MCF 10A (cell line): ENCODE results near the gene KCTD1. TPM values are rescaled to one million over a fixed set of nuclear protein-coding genes. Genes with fewer than 3 reads are reported as not detected.

Experiments used
- Bru-seq: library from RNA; stranded (reverse); fragments of 400-500 nt; gene quantifications from one replicate; lab custom pipeline; 2021; lab: Mats Ljungman, UMichigan
- BruChase-seq, 2 experiments: library from RNA; stranded (reverse); fragments of 400-500 nt; gene quantifications; one replicate each; lab custom pipeline; 2021; lab: Mats Ljungman, UMichigan
- BruUV-seq: library from RNA; stranded (reverse); fragments of 400-500 nt; replicated peaks from 2 replicates; lab custom pipeline; 2021; lab: Mats Ljungman, UMichigan
- CTCF ChIA-PET: fragments of 300-600 bp; sonication (Branson Sonifier 250); formaldehyde crosslinking; extraction: SDS; loops from one replicate; lab custom pipeline; 2021; ENCODE audit warnings: antibody characterized with exemption, inconsistent platforms; lab: Yijun Ruan, JAX
- POLR2A ChIA-PET: fragments of 300-600, 350-650 bp; sonication (Branson Sonifier 250); formaldehyde crosslinking; extraction: SDS; loops from one replicate; lab custom pipeline; 2020; ENCODE audit warnings: antibody characterized with exemption, inconsistent platforms; lab: Yijun Ruan, JAX
- DNase-seq: peaks from one replicate; pipeline ENCODE4 v3.0.0-alpha.2; 2018; ENCODE audit not compliant: unreplicated experiment
- H3K27ac Mint-ChIP-seq: one replicate; pipeline ENCODE4 v1.8.0; 2022; ENCODE audit warnings: mild to moderate bottlenecking, low read depth, mixed read lengths; ENCODE audit not compliant: unreplicated experiment
- H3K27me3 Mint-ChIP-seq: one replicate; pipeline ENCODE4 v1.8.0; 2022; ENCODE audit warnings: mixed read lengths; ENCODE audit not compliant: insufficient read depth, unreplicated experiment
- H3K36me3 Mint-ChIP-seq: one replicate; pipeline ENCODE4 v1.8.0; 2022; ENCODE audit warnings: mild to moderate bottlenecking, moderate library complexity, mixed read lengths; ENCODE audit not compliant: insufficient read depth, unreplicated experiment
- H3K4me1 Mint-ChIP-seq: one replicate; pipeline ENCODE4 v1.8.0; 2022; ENCODE audit warnings: mixed read lengths; ENCODE audit not compliant: insufficient read depth, unreplicated experiment
- H3K4me3 Mint-ChIP-seq: one replicate; pipeline ENCODE4 v1.8.0; 2022; ENCODE audit warnings: mild to moderate bottlenecking, moderate library complexity, mixed read lengths; ENCODE audit not compliant: unreplicated experiment
- H3K9me3 Mint-ChIP-seq: one replicate; pipeline ENCODE4 v1.8.0; 2022; ENCODE audit warnings: mixed read lengths; ENCODE audit not compliant: unreplicated experiment
- CTCF ChIP-seq: fragments of 200-600 bp; IDR thresholded peaks from one replicate; pipeline ENCODE4 v1.8.0; 2022; ENCODE audit warnings: antibody characterized with exemption, mild to moderate bottlenecking; ENCODE audit not compliant: unreplicated experiment
- intact Hi-C: fragments of 100-400 bp; cut with micrococcal nuclease; formaldehyde crosslinking; loops from 2 replicates; pipeline ENCODE4 v1.14.1; 2022
- long read RNA-seq: library from polyadenylated mRNA; stranded (forward); transcript quantifications from one replicate; pipeline ENCODE4 v2.0.0, GENCODE V29; 2022
- total RNA-seq: library from RNA; stranded (reverse); gene quantifications from 2 replicates; pipeline ENCODE4 v1.2.3, GENCODE V29; 2022

The KCTD1 gene
- total RNA-seq (29.5 and 37.9 TPM in 2 replicates), Bru-seq, nascent RNA (percentile 64 among the genes with signal in this experiment), BruChase-seq, experiment 1, labeled RNA remaining after a 6-hour chase (percentile 46 among the genes with signal in this experiment), BruChase-seq, experiment 2, labeled RNA remaining after a 2-hour chase (percentile 57 among the genes with signal in this experiment)
- long read RNA-seq, transcript KCTD1-202 (5 exons, 2,103 nt): major isoform, 27 of 42 reads
- long read RNA-seq, partial matches to known transcripts: 1 of 42 reads
- long read RNA-seq, other reads (novel, unspliced or antisense): 10 of 42 reads

- peak within 1 kb of the TSS; percentile 93 for H3K4me3 Mint-ChIP-seq
- intact Hi-C loops: loop anchor here (1.0 to 10.0 kb wide), 8 partner anchors 67 to 416 kb away; no protein-coding TSS in a partner anchor
- peak; percentile 85 for DNase-seq
- BruUV-seq: no TSS peak
- ChIA-PET POLR2A (interaction anchor here (0.5 to 10.1 kb wide), 32 partner anchors 8 to 744 kb away, joined by 3 to 108 read pairs (median 5); no protein-coding TSS in a partner anchor), CTCF (interaction anchor here (0.6 to 4.4 kb wide), 14 partner anchors 9 to 298 kb away, joined by 3 to 40 read pairs (median 4); no protein-coding TSS in a partner anchor)
- peak within 1 kb of the TSS; percentile 75 for H3K27ac Mint-ChIP-seq
- peaks cover 23% of the 10 kb centered on the region for H3K36me3 Mint-ChIP-seq
- H3K9me3 Mint-ChIP-seq: no peaks in the 10 kb centered on the region
- H3K27me3 Mint-ChIP-seq: no peaks in the 10 kb centered on the region
- H3K4me1 Mint-ChIP-seq: peaks cover 24% of the 10 kb centered on the region
- no peak for TF ChIP-seq CTCF
These were observed at the start of gene KCTD1 for GRCh38 chr18:26548415-26549262. TSS of gene KCTD1 (minus strand) at chr18:26548553. CDS start at chr18:26548536, 17 bp downstream.

GRCh38 chr18:26593365-26594320 is 45.3 kb upstream of the KCTD1 start:
- no TSS peak for BruUV-seq
- TF ChIP-seq CTCF: no peak
- Mint-ChIP-seq H3K27me3 (peaks cover 14% of the 10 kb centered on the region), H3K27ac (no peak overlapping the region), H3K36me3 (no peaks in the 10 kb centered on the region), H3K9me3 (no peaks in the 10 kb centered on the region), H3K4me3 (no peak overlapping the region), H3K4me1 (no peaks in the 10 kb centered on the region)
- ChIA-PET CTCF (interaction anchor here (0.7 kb wide), 1 partner anchor 28 kb away, joined by 3 read pairs; no protein-coding TSS in a partner anchor), POLR2A (interaction anchor here (0.9 kb wide), 2 partner anchors 13 to 181 kb away, joined by 3 read pairs; no protein-coding TSS in a partner anchor)
- DNase-seq: no peak
- intact Hi-C loops: no loop called here

- POLR2A ChIA-PET: interaction anchor here (0.7 kb wide), 1 partner anchor 29 kb away, joined by 3 read pairs; no protein-coding TSS in a partner anchor
- no peak for DNase-seq
These were observed 36.4 kb upstream of the KCTD1 start for GRCh38 chr18:26584745-26585144.

More at GRCh38 chr18:26584745-26585144, 36.4 kb upstream of the KCTD1 start:
- H3K27me3 Mint-ChIP-seq: no peaks in the 10 kb centered on the region
- CTCF ChIA-PET: interaction anchor here (1.0 kb wide), 1 partner anchor 201 kb away, joined by 3 read pairs; no protein-coding TSS in a partner anchor
- H3K36me3 Mint-ChIP-seq: no peaks in the 10 kb centered on the region
- H3K4me3 Mint-ChIP-seq: no peak overlapping the region
- no TSS peak for BruUV-seq
- intact Hi-C loops: no loop called here
- no peak for TF ChIP-seq CTCF
- peaks cover 5% of the 10 kb centered on the region for H3K4me1 Mint-ChIP-seq
- no peak overlapping the region for H3K27ac Mint-ChIP-seq
- no peaks in the 10 kb centered on the region for H3K9me3 Mint-ChIP-seq
